A375 (cell line): ENCODE results near the gene DMBT1. TPM values are rescaled to one million over a fixed set of nuclear protein-coding genes. Genes with fewer than 3 reads are reported as not detected.

Experiments
- total RNA-seq: library from RNA; depleted of rRNA; stranded (reverse); fragments of >200 nt; shearing (Covaris generic); gene quantifications from 2 replicates; pipeline ENCODE4 v1.2.3, GENCODE V29; 2014; rRNA removed

The DMBT1 gene
- 2.3 and 2.7 TPM in 2 replicates for total RNA-seq

DNA sequence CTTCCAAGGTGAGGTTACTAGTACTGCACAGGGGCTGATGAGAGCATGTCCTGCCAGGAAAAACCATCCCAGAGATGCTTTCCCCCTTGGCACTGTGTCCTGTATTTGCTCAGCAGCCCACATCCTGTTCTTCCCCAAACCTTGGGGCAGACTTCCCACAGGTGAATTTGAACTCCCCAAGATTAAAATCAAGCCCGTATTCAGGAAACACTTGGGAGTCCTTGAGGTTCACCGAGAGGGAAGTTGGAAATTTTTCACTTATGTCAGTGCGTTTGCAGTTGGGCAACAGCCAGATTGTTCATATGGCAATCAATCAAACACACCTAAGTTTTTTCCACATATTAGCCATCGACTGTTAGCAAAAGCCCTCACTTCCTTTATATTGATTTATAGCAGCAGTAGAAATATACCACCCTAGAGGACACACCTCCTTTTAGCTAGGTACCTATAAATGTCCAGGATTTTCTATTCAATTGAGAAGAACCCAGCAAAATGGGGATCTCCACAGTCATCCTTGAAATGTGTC is at the start of gene DMBT1:
DMBT1 (plus strand) TSS at position 476 of the 526 bp plus-strand sequence; CDS start at position 493, 17 bp downstream.

Other genes starting within 250 kb of the DMBT1 start
- gene PLEKHA1, start 186.0 kb upstream of the DMBT1 start, total RNA-seq = 6.9 and 8.1 TPM in 2 replicates
- not detected in 2 replicates for gene ARMS2, start 106.1 kb upstream of the DMBT1 start, total RNA-seq
- gene HTRA1, start 99.2 kb upstream of the DMBT1 start, total RNA-seq = 22.7 and 26.2 TPM in 2 replicates
- gene C10orf120, start 139.1 kb downstream of the DMBT1 start, total RNA-seq = not detected in 2 replicates